Measurements from ENCODE around the gene OGFRL1.
A peak's percentile ranks its signal among the peaks of the same experiment; 100 is the strongest.

Gene OGFRL1

GRCh38 chr6:71287926-71288227, 734 bp upstream of the OGFRL1 start:
- DNase-seq: peak; percentile 38

GRCh38 chr6:71289039-71289801, 609 bp downstream of the OGFRL1 start:
- no peak for DNase-seq

DNA sequence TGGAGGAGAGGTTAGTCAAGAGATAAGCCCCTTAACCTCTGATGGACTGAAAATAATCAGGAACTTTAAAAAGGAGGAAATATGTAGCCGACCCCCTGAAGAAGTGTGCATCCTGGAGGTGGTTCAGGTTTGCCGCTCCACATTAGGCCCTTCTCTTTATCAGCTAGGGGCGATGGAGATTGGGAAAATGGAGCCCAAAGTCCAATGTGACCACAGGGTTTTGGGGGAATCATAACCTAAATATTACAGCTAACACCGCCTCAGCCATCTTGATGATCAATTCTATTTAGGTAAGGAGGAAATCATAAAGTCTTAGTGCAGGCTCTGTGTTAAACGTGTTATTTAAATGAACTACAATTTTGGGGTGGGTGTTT, 1.2 kb downstream of the OGFRL1 start:
- DNase-seq: no peak

- no peak for DNase-seq
Measured at GRCh38 chr6:71290611-71291010, 2.0 kb downstream of the OGFRL1 start.

DNA sequence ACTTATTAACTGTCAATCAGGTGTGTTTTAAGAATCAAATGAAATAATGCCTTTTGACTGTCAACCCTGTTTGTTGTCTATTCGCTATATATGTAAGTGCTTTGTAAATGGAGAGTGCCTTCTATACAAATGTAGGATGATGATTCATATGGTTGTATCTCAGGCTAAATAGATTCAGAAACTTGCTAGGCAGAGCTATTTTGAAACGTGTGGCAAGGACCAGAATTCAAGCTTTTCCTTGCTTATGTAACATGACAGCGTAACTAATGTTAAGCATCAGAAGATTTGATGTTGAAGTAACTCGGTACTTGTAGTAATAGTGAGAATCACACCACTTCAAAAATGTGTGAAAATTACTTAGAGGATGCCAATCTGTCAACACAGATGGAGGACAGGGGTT, 3.4 kb downstream of the OGFRL1 start:
- no peak for DNase-seq

DNA sequence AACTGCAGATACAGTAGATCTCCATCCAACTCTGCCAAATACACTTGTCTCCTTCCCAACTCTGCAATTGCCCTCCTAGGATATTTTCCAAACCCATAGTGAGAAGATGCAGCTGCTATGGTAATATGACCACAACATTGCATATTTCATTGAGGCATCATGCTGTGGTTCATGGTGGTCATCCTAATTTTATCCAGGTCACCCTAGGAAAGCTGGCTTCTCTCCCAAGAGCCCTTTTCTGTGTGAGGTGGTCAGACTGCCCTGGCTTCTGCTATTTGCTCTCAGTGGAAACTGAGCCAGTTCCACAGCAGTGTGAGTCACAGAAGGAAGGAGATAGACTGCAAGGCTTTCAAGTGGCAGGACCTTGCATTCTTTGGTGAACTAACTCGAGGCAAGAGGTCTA, 5.5 kb downstream of the OGFRL1 start:
- DNase-seq: peak; percentile 37

DNA sequence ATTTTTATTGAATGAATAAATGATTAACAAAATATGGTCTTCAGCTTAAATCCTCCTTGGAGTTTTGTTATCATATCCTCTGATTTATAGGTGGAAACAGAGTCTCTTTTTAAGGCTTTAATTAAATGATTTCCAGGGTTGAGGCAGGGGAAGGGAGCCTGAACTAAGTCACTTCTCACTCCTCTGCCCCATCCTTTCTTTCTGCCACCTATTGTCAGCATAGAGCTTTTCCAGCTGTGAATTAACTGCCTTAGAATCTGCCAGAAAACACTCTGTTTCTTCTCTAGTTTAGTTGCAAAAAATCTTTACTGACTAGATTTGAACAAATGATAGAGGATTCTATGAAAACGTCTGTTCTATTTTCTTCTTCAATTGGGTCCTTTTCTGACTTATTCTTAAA, 9.8 kb downstream of the OGFRL1 start:
- DNase-seq: no peak

GRCh38 chr6:71299541-71300470, 11.2 kb downstream of the OGFRL1 start:
- DNase-seq: no peak

DNA sequence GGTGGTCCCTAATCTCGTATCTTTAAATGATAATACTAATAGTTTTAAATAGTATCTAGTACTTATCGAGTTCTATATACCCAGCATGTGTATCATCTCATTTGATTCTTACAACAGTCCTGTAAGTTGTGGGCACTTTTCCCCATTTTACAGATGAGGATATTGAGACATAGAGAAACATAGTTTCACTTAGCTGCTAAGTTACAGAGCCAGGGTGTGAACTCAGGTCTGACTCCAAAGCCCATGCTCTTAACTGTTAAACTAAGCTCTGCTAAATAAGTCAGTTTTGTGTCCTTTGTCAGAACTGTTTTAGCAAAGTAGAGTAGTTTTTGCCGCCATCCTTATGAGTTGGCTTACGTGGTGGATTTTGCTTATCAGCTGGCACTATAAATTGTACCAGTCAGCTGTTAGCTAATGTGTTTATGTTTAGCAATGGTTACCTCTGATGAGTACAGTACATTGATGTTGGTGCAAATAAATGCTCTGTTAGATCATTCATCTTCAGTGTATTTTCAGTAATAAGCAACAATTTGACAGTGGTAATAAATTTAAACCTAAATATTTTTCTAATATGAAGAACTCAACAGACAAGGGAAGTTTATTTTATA, 12.1 kb downstream of the OGFRL1 start:
- DNase-seq: no peak

GRCh38 chr6:71301546-71301945, 12.9 kb downstream of the OGFRL1 start:
- no peak for DNase-seq

DNA sequence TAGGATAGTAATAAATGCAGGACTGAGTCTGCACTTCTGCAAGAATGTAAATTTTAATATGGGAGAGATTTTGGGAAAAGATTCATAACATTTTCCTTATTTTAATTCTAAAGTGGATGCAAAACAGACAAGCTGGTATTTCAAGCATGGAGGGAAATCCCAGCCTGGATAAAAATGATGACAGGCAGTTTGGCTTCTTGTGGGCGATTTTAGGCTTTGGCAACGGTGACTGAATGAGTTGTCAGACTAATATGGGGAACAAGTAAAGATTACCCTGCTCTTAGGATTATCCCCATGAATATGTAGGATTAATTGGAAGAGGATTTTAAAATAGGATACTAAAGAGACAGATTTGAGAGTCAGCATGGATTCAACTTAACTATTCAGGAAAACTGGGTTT, 21.0 kb downstream of the OGFRL1 start:
- no peak for DNase-seq

- no peak for DNase-seq
Measured at GRCh38 chr6:71310261-71310660, 21.6 kb downstream of the OGFRL1 start.

DNA sequence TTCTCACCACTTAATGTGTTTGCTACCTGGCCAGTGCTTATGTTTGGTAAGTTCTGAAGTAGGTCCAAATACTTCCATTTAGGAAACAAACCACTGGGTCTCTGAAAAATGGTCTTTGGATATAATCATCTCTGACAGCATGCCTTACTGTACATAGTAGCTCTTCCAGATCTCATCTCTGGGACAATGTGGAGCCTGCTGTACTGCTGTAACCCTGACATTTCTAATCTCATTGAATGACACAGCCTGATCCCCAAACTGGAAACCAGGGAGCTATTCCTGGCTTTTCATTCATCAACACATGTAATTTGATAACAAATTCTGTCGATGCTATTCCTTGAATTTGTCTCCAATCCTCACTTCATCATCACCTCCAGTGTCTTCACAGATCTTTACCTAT, 23.5 kb downstream of the OGFRL1 start:
- DNase-seq: no peak

DNA sequence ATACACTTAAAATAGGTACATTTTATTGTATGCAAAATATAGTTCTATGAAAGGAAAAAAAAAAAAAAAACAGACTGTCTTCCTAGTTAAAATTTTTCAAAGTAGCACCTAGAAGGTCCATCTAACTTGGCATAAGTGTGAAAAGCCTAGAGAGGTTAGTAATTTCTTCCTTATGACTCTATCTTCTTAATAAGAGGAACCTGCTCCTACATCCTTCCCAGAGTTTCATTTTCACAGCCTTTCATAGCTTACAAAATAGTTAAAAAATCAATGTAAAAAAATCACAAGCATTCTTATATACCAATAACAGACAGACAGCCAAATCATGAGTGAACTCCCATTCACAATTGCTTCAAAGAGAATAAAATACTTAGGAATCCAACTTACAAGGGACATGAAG, 28.8 kb downstream of the OGFRL1 start:
- DNase-seq: no peak

- no peak for DNase-seq
Measured at GRCh38 chr6:71320041-71320440, 31.4 kb downstream of the OGFRL1 start.

GRCh38 chr6:71321314-71321713, 32.7 kb downstream of the OGFRL1 start:
- DNase-seq: peak; percentile 74

GRCh38 chr6:71324194-71324785, 35.7 kb downstream of the OGFRL1 start:
- no peak for DNase-seq

DNA sequence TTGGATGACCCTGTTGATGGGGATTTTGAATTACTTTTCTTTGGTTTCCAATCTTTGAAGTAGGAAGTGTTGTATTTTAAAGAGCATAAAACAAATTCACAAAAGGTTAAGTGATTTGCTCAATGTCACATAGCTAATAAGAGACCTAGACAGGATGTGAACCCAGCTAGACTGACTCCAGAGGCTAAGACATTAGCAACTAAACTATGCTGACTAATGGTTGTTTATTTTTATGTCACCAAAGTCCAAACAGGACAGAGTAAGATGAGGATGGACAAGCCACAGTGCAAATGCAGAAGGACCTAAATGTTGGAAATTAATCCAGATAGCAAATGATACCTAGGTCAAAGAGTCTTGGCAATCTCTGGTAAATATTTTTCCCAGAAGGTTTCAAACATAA, 38.0 kb downstream of the OGFRL1 start:
- DNase-seq: no peak

GRCh38 chr6:71330501-71330900, 41.9 kb downstream of the OGFRL1 start:
- no peak for DNase-seq

GRCh38 chr6:71332012-71332411, 43.4 kb downstream of the OGFRL1 start:
- DNase-seq: no peak

DNA sequence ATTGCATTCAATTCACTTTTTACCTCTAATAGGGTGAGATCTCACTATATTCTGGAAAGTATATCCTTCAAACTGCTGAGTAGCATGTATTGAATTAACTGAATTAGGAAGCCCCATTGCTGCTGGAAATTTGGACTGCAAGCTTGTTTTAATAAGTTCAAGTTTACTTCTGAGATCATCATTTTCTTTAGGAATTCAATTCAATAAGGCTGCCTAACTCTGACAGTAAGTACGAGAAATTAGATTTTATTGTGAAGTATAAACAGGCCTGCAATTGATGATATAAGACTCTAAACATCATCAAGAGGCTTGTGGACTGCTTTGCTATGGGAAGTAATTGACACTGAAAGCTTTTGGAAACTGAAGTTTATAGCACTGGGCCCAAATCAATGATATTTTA, 44.4 kb downstream of the OGFRL1 start:
- no peak for DNase-seq

GRCh38 chr6:71333697-71334096, 45.1 kb downstream of the OGFRL1 start:
- no peak for DNase-seq

GRCh38 chr6:71334768-71335167, 46.2 kb downstream of the OGFRL1 start:
- no peak for DNase-seq

- DNase-seq: no peak
Measured at GRCh38 chr6:71335544-71335943, 46.9 kb downstream of the OGFRL1 start.

All from NCI-H446 treated with DMSO at 0.1 percent for 48 hours (cell line).